Epithelial cell of alveolus of lung (primary cell): ENCODE data around the gene LELP1. TPM values are rescaled to one million over a fixed set of nuclear protein-coding genes. Genes with fewer than 3 reads are reported as not detected.

Experiments used
- total RNA-seq: library from RNA; depleted of rRNA; stranded (reverse); fragments of >200 nt; gene quantifications from 2 replicates; pipeline ENCODE4 v1.2.1, GENCODE V29; 2015

Gene LELP1
- not detected in 2 replicates for total RNA-seq

DNA sequence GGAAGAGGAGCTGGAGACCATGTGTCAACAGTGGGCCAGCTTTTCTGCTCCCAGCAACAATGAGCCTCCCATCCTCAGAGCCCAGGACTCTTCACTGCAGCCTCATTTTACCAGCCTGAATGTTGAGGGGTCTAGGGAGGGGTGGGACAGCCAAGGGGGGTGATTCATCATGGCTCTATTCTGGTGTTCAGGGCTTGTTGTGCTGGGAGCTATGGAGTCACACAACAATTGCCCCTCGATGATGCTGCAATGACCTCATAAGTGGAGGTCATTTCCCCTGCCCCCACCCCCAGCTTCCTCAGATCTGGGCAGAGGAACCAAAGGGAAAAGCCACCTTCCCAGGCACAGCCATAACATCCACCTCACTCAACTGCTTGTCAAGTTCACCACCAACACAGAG, at the start of gene LELP1:
Gene LELP1 (plus strand): TSS at position 301 of the 400 bp plus-strand sequence. CDS start 1,278 bp downstream, outside the sequence.

DNA sequence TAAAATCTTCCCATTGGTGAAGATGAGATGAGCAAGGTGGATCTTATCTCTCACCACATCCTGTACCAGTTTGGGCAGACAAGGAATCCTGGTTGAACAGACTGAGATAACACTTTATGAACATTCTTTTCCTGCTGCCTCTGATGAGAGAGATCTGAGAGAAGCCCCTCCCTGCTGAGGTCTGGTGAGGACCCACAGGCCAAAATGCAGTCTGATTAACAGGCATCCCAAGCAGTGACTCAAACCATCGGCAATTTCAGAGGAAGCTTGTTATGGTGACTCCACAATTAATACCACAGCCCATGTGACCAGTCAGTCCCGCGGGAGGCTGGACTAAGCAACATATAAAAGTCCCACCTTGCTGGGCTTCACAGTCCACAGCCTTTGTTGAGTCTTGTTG, 14.0 kb downstream of the LELP1 start, which contains the start of gene PRR9:
Gene PRR9 (plus strand): TSS at position 373 of the 400 bp plus-strand sequence. CDS start 561 bp downstream, outside the sequence.

Other genes starting within 250 kb of the LELP1 start
- not detected in 2 replicates for gene SPRR4, start 232.8 kb upstream of the LELP1 start, total RNA-seq
- not detected in 2 replicates for gene SPRR1A, start 219.3 kb upstream of the LELP1 start, total RNA-seq
- gene SPRR3, start 201.7 kb upstream of the LELP1 start, total RNA-seq, result not detected in 2 replicates
- not detected in 2 replicates for gene SPRR1B, start 172.2 kb upstream of the LELP1 start, total RNA-seq
- gene SPRR2D, start 162.3 kb upstream of the LELP1 start, total RNA-seq, result not detected in 2 replicates
- gene SPRR2A, start 145.9 kb upstream of the LELP1 start, total RNA-seq, result not detected in 2 replicates
- gene SPRR2B, start 131.8 kb upstream of the LELP1 start, total RNA-seq, result not detected in 2 replicates
- not detected in 2 replicates for gene SPRR2E, start 108.9 kb upstream of the LELP1 start, total RNA-seq
- not detected in 2 replicates for gene SPRR2F, start 89.9 kb upstream of the LELP1 start, total RNA-seq
- gene SPRR2G, start 52.5 kb upstream of the LELP1 start, total RNA-seq, result not detected in 2 replicates
- gene PRR9, start 14.2 kb downstream of the LELP1 start, total RNA-seq, result not detected in 2 replicates
- not detected in 2 replicates for gene LORICRIN, start 56.3 kb downstream of the LELP1 start, total RNA-seq
- gene PGLYRP3, start 109.5 kb downstream of the LELP1 start, total RNA-seq, result not detected in 2 replicates
- gene PGLYRP4, start 145.4 kb downstream of the LELP1 start, total RNA-seq, result not detected in 2 replicates
- not detected in 2 replicates for gene S100A9, start 154.4 kb downstream of the LELP1 start, total RNA-seq
- not detected in 2 replicates for gene S100A12, start 172.2 kb downstream of the LELP1 start, total RNA-seq
- gene S100A8, start 187.6 kb downstream of the LELP1 start, total RNA-seq, result not detected in 2 replicates
- not detected in 2 replicates for gene S100A7A, start 213.1 kb downstream of the LELP1 start, total RNA-seq